ENCODE data around the gene FGFRL1. TPM values are rescaled to one million over a fixed set of nuclear protein-coding genes. Genes with fewer than 3 reads are reported as not detected.
"Not testable (repeated sequence)": the region's sequence is repeated elsewhere in the genome, so short reads cannot be mapped to it uniquely, and the experiment has no call there.

Gene FGFRL1
- polyA plus RNA-seq, 4 donors, result 33.7 to 47.3 (median 41.6) TPM

- no peak for DNase-seq (ENCODE audit: low read depth in 4 of 4, low spot score in 2 of 4)
These were observed 19.8 kb upstream of the FGFRL1 start for GRCh38 chr4:991451-992296.

- no peak for DNase-seq (ENCODE audit: low read depth in 4 of 4, low spot score in 2 of 4)
These were observed 18.9 kb upstream of the FGFRL1 start for GRCh38 chr4:992297-993110.

DNA sequence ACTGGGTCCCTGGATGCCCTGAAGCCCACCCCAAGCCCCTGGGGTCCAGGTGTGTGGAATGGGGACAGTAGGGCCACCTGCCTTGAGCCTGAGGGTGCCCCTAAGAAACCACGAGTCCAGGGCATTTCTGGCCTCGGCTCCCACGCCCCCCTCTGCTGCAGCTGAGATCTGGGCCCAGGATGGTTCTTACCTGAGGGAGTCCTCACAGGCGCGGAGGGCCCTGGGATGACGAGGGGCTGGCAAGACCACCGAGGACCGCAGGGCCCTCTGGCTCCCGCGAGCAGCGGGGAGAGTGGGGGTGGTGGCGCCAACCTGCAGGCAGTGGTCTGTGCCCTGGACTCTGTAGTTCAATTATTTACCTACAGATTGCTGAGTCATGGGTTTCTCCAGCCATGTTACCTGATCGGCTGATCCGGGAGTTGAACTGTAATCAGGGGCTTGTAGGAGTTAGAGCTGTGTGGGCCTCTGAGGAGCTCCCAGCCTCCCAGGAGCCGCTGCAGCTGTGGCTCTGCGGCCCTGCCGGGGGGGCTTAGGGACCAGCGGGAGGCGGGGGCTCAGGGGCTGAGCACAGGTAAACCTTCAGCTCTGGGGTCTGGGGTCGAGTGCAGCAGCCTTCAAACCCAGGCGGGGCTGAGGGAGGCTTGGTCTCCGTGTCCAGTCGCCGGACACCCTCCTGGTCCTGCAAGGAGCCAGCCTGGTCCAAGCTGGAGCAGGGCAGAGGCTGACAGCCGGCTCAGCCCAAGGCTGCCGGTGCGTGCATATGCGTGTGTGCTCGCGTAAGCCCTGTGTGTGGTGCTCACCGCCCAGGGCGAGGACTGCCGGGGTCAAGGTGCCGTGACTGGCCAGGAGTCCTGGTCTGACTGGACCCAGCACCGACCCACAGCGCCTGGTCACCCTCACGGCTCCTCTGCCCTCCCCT, 18.1 kb upstream of the FGFRL1 start, which contains the start of gene SLC26A1:
Gene SLC26A1, minus strand, starts transcription at position 294 of the 919 bp plus-strand sequence. CDS start 1,701 bp downstream, outside the sequence.
- DNase-seq (ENCODE audit: low read depth in 4 of 4, low spot score in 2 of 4), result no peak

DNA sequence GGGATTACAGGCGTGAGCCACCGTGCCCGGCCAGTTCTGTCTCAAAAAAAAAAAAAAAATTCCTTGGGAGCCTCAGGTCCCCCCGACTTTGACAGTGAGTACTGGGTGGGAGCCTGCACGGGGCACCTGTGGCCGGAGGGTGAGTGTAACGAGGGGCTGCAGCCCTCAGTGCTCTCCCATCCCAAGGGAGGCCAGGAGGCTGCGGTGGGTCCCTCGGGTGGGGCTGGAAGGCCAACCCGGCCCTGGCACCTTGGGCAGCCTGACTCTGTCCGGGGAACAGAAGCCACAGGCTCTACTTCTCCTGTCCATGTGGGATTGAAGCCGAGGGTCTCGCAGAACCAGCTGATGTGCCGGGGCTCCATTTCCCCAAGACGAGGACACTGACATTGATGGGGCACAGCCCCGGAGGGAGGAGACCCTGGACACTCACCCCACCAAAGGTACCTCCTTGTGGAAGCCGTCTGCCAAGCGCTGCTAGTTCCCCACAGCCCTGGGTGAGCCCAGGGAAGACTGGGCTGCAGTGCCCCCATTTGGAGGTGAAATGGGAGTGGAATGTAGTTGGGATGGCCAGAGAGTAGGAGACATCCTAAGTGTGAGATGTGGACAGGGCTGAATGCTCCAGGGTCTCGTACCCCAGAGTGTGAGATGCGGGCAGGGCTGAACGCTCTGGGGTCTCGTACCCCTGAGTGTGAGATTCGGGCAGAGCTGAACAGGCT, 16.0 kb upstream of the FGFRL1 start:
- DNase-seq (ENCODE audit: low read depth in 4 of 4, low spot score in 2 of 4), result no peak

GRCh38 chr4:996030-996996, 15.1 kb upstream of the FGFRL1 start:
- no peak for DNase-seq (ENCODE audit: low read depth in 4 of 4, low spot score in 2 of 4)

GRCh38 chr4:996997-997374, 14.4 kb upstream of the FGFRL1 start:
- DNase-seq (ENCODE audit: low read depth in 4 of 4, low spot score in 2 of 4), result no peak

DNA sequence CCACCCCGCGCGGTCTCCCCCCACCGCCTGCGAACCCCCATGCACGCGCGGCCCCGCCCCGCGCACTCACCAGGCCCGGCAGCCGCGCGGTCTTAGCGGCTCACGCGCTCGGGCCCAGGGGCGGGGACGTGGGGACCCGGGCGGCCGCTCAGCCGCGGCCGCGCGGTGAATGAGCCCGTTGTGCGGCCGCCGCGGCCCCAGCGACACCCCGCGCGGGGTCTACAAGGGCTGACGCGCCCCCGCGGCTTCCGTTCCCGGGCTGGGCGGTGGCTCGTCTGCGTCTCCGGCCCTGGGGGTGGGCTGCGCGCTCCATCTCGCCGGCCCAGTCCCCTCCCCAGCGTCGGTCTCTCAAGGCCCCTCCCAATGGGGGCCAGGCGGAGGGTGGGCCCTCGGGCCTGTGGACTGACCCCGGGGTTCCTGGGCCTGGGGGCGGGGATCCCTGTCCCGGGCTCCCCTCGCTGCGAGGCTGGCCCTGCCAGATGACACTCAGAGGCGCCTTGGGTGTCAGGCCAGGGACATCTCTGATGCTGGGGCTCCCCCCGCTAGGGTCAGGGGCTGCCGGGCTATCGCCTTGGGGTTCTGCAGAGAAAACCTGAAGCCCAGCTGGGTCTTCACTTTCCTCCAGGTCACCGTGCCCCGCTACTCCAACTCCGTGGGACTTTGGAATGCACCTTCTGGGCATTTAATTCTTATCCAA, 13.9 kb upstream of the FGFRL1 start:
- DNase-seq (ENCODE audit: low read depth in 4 of 4, low spot score in 2 of 4), result no peak

DNA sequence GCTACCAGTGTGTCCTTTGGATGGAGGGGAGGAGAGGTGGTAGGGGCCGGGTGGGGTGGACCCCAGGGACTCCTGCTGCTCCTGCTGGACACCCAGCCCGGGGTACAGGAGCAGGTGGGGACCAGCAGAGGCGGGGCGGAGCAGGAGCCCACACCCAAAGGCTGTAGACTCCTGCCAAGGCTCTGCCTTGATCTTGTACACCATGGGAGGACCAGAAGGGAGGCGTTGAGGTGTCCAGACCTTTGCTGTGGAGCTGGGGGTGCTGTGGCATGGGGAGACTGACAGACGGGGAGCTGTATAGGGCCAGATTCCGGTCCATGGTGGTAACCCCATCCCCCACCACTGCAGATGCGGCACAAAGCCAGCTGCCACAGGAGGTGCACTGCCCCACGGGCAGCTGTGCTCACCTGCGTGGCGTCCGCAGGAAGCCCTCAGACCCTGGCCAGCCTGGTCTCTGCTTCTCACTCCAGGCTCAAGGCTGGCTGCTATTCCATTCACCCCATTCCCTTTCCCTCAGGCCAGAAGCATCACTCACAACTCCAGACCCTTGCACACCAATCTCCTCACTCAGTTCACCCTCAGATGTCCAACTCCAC, 13.2 kb upstream of the FGFRL1 start:
- no peak for DNase-seq (ENCODE audit: low read depth in 4 of 4, low spot score in 2 of 4)

- DNase-seq (ENCODE audit: low read depth in 4 of 4, low spot score in 2 of 4), result not testable (repeated sequence)
These were observed 12.1 kb upstream of the FGFRL1 start for GRCh38 chr4:999240-999863.

- no peak for DNase-seq (ENCODE audit: low read depth in 4 of 4, low spot score in 2 of 4)
These were observed 11.5 kb upstream of the FGFRL1 start for GRCh38 chr4:999882-1000425.

DNA sequence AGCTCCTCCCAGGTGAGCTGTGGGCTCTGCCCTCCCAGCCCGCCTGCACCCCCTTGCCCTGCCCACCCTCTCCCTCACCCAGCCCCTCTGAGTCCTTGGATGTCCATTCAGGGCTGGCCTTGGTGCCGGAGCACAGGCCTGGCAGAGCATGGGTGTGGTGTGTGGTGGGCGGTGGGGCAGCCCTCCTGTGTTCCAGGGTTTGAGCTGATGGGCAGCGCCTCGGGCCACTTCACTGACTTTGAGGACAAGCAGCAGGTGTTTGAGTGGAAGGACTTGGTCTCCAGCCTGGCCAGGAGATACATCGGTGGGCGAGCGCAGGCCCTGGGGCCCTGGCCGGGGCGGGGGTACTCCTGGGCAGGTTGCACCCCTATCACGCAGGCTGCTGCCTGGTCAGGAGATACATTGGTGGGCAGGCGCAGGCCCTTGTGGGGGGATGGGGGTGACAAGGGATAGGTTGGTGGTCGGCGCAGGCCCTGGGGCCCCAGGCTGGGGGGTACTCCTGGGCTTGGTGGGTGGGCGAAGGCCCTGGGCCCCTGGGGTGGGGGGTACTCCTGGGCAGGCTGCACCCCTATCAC, 10.7 kb upstream of the FGFRL1 start:
- DNase-seq (ENCODE audit: low read depth in 4 of 4, low spot score in 2 of 4), result no peak

- no peak for DNase-seq (ENCODE audit: low read depth in 4 of 4, low spot score in 2 of 4)
These were observed 9.8 kb upstream of the FGFRL1 start for GRCh38 chr4:1001561-1002130.

- no peak for DNase-seq (ENCODE audit: low read depth in 4 of 4, low spot score in 2 of 4)
These were observed 9.2 kb upstream of the FGFRL1 start for GRCh38 chr4:1002131-1002630.

GRCh38 chr4:1002631-1003251, 8.7 kb upstream of the FGFRL1 start:
- DNase-seq (ENCODE audit: low read depth in 4 of 4, low spot score in 2 of 4), result no peak

DNA sequence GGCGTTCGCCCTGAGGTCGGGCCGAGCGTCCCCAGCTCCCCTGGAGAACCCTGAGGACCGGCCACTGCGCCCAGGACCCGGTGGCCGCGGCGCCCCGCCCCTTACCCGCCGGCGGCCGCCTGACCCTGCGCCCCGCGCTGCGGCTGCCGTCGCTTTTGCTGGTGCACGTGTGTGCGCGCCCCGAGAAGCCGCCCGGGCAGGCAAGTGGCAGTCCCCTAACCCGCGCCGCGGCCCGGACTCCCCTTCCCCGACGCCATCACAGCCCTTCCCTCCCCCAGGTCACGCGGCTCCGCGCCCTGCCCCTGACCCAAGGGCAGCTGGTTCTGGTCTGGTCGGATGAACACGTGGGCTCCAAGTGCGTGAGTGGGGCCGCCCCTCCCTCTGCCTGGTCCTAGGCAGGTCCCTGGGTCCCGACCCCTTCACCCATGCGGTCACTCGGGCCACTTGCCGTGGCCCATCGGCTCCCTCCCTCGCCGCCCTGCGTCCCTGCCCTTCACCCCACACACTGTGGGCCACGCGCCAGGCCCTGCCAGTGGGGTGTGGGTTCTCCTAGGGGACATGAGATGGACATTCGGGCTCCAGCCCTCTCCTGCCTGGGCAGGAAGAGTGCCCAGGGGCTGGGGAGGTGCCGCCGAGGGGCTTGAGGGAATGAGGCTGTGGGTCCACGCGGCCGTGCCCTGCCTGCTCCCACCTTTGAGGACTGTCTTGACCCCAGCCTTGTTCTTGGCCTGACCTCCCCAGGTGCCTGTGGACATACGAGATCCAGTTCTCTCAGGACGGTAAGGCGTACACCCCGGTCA, 8.0 kb upstream of the FGFRL1 start:
- DNase-seq (ENCODE audit: low read depth in 4 of 4, low spot score in 2 of 4), result no peak
